IMR-90 (cell line): ENCODE results near the gene RALGAPA2.

Source experiments
- BHLHE40 ChIP-seq: fragments of 150-350 bp; IDR thresholded peaks from 2 replicates; pipeline ENCODE4 v1.6.1; 2016; ENCODE audit warnings: mild to moderate bottlenecking, low read depth, low read length
- CEBPB ChIP-seq: IDR thresholded peaks from 2 replicates; pipeline ENCODE4 v1.6.1; 2012; ENCODE audit warnings: low read depth, low read length, improper control_type of control experiment
- ELK1 ChIP-seq: fragments of 150-350 bp; IDR thresholded peaks from 2 replicates; pipeline ENCODE4 v1.6.1; 2016; ENCODE audit warnings: low read depth, mild to moderate bottlenecking, low read length, moderate library complexity, borderline replicate concordance
- MAFK ChIP-seq: IDR thresholded peaks from 2 replicates; pipeline ENCODE4 v1.6.1; 2012; ENCODE audit warnings: low read depth, low read length, improper control_type of control experiment
- MAZ ChIP-seq: IDR thresholded peaks from 2 replicates; pipeline ENCODE4 v1.6.1; 2012; ENCODE audit warnings: low read depth, mild to moderate bottlenecking, low read length, improper control_type of control experiment, moderate library complexity, borderline replicate concordance
- MXI1 ChIP-seq: IDR thresholded peaks from 2 replicates; pipeline ENCODE4 v1.6.1; 2012; ENCODE audit warnings: low read depth, mild to moderate bottlenecking, low read length, moderate library complexity, borderline replicate concordance
- POLR2A ChIP-seq: IDR thresholded peaks from 2 replicates; pipeline ENCODE4 v1.6.1; 2012; ENCODE audit warnings: mild to moderate bottlenecking, low read depth, low read length
- RAD21 ChIP-seq: IDR thresholded peaks from 2 replicates; pipeline ENCODE4 v1.6.1; 2012; ENCODE audit warnings: low read length, improper control_type of control experiment
- RCOR1 ChIP-seq: IDR thresholded peaks from 2 replicates; pipeline ENCODE4 v1.6.1; 2012; ENCODE audit warnings: mild to moderate bottlenecking, low read length, improper control_type of control experiment; ENCODE audit not compliant: insufficient replicate concordance
- RFX5 ChIP-seq: IDR thresholded peaks from 2 replicates; pipeline ENCODE4 v1.8.0; 2012; ENCODE audit warnings: low read depth, mild to moderate bottlenecking, low read length, moderate library complexity
- SMC3 ChIP-seq: fragments of 150-350 bp; IDR thresholded peaks from 2 replicates; pipeline ENCODE4 v1.6.1; 2016; ENCODE audit warnings: low read depth, mild to moderate bottlenecking, antibody characterized with exemption, low read length, moderate library complexity
- USF2 ChIP-seq: fragments of 150-350 bp; IDR thresholded peaks from 2 replicates; pipeline ENCODE4 v1.6.1; 2017; ENCODE audit warnings: mild to moderate bottlenecking, antibody characterized with exemption, low read length, low read depth
- TF ChIP-seq, protein P1 (sequence below): conservative IDR thresholded peaks from 2 replicates; pipeline ENCODE4 v1.5.1; 2012; ENCODE audit warnings: mild to moderate bottlenecking, low read depth, low read length, improper control_type of control experiment

- TF ChIP-seq, protein P1, sequence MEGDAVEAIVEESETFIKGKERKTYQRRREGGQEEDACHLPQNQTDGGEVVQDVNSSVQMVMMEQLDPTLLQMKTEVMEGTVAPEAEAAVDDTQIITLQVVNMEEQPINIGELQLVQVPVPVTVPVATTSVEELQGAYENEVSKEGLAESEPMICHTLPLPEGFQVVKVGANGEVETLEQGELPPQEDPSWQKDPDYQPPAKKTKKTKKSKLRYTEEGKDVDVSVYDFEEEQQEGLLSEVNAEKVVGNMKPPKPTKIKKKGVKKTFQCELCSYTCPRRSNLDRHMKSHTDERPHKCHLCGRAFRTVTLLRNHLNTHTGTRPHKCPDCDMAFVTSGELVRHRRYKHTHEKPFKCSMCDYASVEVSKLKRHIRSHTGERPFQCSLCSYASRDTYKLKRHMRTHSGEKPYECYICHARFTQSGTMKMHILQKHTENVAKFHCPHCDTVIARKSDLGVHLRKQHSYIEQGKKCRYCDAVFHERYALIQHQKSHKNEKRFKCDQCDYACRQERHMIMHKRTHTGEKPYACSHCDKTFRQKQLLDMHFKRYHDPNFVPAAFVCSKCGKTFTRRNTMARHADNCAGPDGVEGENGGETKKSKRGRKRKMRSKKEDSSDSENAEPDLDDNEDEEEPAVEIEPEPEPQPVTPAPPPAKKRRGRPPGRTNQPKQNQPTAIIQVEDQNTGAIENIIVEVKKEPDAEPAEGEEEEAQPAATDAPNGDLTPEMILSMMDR: no peak
- TF ChIP-seq SMC3 (no peak), MAZ (no peak), POLR2A (no peak), CEBPB (no peak), MAFK (no peak), RCOR1 (no peak), RFX5 (no peak), BHLHE40 (no peak), MXI1 (no peak), ELK1 (no peak), RAD21 (no peak), USF2 (no peak)
Observed at GRCh38 chr20:20343932-20344331, 368.5 kb downstream of the RALGAPA2 start.
